Neural crest cell (in vitro differentiated cells): ENCODE results near the gene PRPSAP2. TPM values are rescaled to one million over a fixed set of nuclear protein-coding genes. Genes with fewer than 3 reads are reported as not detected.

Experiments used
- DNase-seq: peaks from one replicate; pipeline ENCODE4 v3.0.0; 2021; ENCODE audit warnings: low read depth, mixed read lengths, low spot score
- H3K27ac Mint-ChIP-seq: one replicate; pipeline ENCODE4 v1.8.0; 2021; ENCODE audit warnings: mild to moderate bottlenecking, mixed read lengths; ENCODE audit not compliant: unreplicated experiment
- H3K27me3 Mint-ChIP-seq: 2 replicates; pipeline ENCODE4 v1.8.0; 2021; ENCODE audit warnings: low read depth, mild to moderate bottlenecking, mixed read lengths
- H3K36me3 Mint-ChIP-seq: 2 replicates; pipeline ENCODE4 v1.8.0; 2021; ENCODE audit warnings: low read depth, mild to moderate bottlenecking, mixed read lengths
- H3K4me1 Mint-ChIP-seq: 2 replicates; pipeline ENCODE4 v1.8.0; 2021; ENCODE audit warnings: mixed read lengths
- H3K4me3 Mint-ChIP-seq: one replicate; pipeline ENCODE4 v1.8.0; 2021; ENCODE audit warnings: mild to moderate bottlenecking, mixed read lengths
- H3K9me3 Mint-ChIP-seq: 2 replicates; pipeline ENCODE4 v1.8.0; 2021; ENCODE audit warnings: mixed read lengths
- total RNA-seq: library from RNA; stranded (reverse); gene quantifications from 2 replicates; pipeline ENCODE4 v1.2.1, GENCODE V29; 2021
- TF ChIP-seq, protein P1 (sequence below): fragments of 200-600 bp; sonication (generic); conservative IDR thresholded peaks from 2 replicates; pipeline ENCODE4 v1.5.0; 2021; ENCODE audit warnings: antibody characterized with exemption, mild to moderate bottlenecking

Gene PRPSAP2
- total RNA-seq, 1 donor from 2014 or later = 72.4 TPM

- no peaks in the 10 kb centered on the region for H3K27me3 Mint-ChIP-seq
- TF ChIP-seq, protein P1, sequence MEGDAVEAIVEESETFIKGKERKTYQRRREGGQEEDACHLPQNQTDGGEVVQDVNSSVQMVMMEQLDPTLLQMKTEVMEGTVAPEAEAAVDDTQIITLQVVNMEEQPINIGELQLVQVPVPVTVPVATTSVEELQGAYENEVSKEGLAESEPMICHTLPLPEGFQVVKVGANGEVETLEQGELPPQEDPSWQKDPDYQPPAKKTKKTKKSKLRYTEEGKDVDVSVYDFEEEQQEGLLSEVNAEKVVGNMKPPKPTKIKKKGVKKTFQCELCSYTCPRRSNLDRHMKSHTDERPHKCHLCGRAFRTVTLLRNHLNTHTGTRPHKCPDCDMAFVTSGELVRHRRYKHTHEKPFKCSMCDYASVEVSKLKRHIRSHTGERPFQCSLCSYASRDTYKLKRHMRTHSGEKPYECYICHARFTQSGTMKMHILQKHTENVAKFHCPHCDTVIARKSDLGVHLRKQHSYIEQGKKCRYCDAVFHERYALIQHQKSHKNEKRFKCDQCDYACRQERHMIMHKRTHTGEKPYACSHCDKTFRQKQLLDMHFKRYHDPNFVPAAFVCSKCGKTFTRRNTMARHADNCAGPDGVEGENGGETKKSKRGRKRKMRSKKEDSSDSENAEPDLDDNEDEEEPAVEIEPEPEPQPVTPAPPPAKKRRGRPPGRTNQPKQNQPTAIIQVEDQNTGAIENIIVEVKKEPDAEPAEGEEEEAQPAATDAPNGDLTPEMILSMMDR = no peak
- no peak for DNase-seq
- no peaks in the 10 kb centered on the region for H3K9me3 Mint-ChIP-seq
- peaks cover 7% of the 10 kb centered on the region for H3K4me1 Mint-ChIP-seq
- no peaks in the 10 kb centered on the region for H3K36me3 Mint-ChIP-seq
- H3K27ac Mint-ChIP-seq = no peak overlapping the region
- H3K4me3 Mint-ChIP-seq = no peak overlapping the region
Measured at GRCh38 chr17:18968945-18969887, 111.3 kb downstream of the PRPSAP2 start.

GRCh38 chr17:18970582-18971480, 112.9 kb downstream of the PRPSAP2 start:
- Mint-ChIP-seq H3K9me3 (no peaks in the 10 kb centered on the region), H3K27me3 (no peaks in the 10 kb centered on the region), H3K36me3 (no peaks in the 10 kb centered on the region), H3K4me1 (peaks cover 7% of the 10 kb centered on the region), H3K27ac (peak overlapping the region; percentile 94), H3K4me3 (no peak overlapping the region)
- no peak for DNase-seq
- TF ChIP-seq, protein P1 = no peak

DNA sequence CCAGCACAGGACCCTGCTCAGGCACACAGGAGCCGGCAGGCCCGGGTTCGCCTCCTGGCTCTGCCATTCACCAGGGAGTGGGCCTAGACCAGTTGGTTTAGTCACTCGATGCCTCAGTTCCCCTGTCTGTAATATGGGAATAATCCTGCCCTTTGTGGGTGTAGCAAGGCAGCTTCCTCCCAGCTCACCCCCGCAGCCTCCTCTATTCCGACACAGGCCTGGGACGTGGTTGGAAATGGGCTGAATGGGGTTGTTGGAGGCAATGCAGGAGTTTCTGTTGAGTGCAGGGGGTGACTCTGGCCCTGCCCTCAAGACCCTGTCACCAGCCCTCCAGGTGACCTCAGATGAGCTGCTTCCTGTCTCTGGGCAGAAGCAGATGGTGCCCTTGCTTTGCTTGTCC, 113.9 kb downstream of the PRPSAP2 start:
- no peaks in the 10 kb centered on the region for H3K27me3 Mint-ChIP-seq
- H3K27ac Mint-ChIP-seq = no peak overlapping the region

GRCh38 chr17:18974407-18975149, 116.6 kb downstream of the PRPSAP2 start:
- TF ChIP-seq, protein P1 = no peak
- Mint-ChIP-seq H3K36me3 (no peaks in the 10 kb centered on the region), H3K27me3 (no peaks in the 10 kb centered on the region), H3K9me3 (no peaks in the 10 kb centered on the region), H3K4me1 (no peaks in the 10 kb centered on the region), H3K27ac (no peak overlapping the region), H3K4me3 (no peak overlapping the region)
- no peak for DNase-seq

More for the DNA sequence above, 113.9 kb downstream of the PRPSAP2 start:
- TF ChIP-seq, protein P1 = no peak
- Mint-ChIP-seq H3K9me3 (no peaks in the 10 kb centered on the region), H3K4me1 (peaks cover 7% of the 10 kb centered on the region), H3K36me3 (no peaks in the 10 kb centered on the region), H3K4me3 (no peak overlapping the region)
- DNase-seq = no peak

- no peak for DNase-seq
- H3K4me1 Mint-ChIP-seq = no peaks in the 10 kb centered on the region
- H3K27me3 Mint-ChIP-seq = no peaks in the 10 kb centered on the region
- H3K9me3 Mint-ChIP-seq = no peaks in the 10 kb centered on the region
- TF ChIP-seq, protein P1 = no peak
- H3K4me3 Mint-ChIP-seq = no peak overlapping the region
- H3K27ac Mint-ChIP-seq = no peak overlapping the region
- no peaks in the 10 kb centered on the region for H3K36me3 Mint-ChIP-seq
Measured at GRCh38 chr17:18975597-18975996, 117.7 kb downstream of the PRPSAP2 start.
